SKM-1 (cell line): ENCODE results near the gene DCDC1.

ENCODE experiments used
- DNase-seq: peaks from one replicate; lab custom pipeline; 2025; ENCODE audit not compliant: unreplicated experiment; lab: John Stamatoyannopoulos, UW

DCDC1 gene

DNA sequence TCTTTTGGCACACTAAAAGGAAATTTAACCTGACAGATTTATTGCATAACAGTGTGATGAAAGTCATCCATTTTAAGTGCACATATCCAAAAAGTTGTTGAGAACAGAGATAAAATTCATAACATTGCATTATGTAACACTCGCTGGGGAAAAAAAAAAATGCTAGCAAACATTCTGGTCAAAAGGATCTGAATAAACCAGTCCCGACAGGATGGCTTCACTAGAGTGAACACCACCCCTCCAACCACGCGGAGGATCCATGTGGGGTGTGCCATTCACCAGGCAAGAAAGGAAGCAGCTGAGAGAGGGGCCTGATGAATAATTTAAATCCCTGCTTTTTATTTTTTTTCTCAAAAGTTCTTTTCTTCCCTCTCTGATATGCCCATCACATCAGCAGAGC, 258.7 kb downstream of the DCDC1 start:
- no peak for DNase-seq

- no peak for DNase-seq
Observed at GRCh38 chr11:31109446-31109845, 260.1 kb downstream of the DCDC1 start.

DNA sequence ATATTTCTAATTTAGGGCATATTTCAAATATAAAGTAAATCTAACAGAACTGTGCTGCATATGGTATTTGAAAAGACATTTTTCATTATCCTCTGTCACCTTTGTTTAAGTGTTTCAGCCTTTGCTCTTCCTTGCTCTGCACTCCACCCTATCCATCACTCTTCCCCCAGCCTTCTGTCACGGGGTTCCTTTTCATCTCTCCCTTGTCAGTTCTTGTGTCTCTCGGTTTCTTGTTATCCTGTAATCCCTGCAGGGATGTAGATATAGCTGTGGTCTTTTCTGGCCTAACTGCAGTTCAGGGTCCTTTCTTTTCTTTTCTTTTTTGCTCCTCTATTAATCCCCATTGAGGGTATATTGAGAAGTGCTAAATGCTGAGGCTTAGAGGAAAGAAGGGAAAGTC, 261.9 kb downstream of the DCDC1 start:
- DNase-seq, result no peak

DNA sequence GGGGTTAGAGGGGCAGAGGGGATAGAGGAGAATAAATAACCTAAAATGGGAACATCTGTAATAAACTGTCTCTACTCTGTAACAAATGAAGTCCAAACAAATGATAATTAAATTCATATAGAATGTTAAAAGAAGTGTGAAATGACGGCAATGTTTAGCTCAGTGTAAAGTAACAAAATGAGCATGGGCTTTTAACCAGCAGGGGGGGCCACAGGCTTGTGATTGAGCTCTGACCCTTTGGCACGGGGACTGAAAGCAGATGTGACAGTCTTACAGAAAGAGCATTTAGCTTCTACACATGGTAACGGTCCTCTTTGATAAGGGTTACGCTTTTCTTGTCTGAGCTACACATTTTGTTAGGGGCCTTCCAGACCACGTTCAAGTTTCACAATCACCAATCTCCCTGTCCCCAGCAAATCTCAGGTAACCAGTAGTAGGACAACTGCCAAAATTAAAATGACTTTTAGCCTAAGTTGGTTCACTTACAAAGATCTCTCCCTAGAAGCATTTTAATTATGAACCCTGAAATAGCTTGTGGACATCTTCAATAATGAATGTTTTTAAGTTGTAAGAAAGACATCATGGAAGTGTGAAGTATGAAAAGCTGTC, 262.5 kb downstream of the DCDC1 start:
- peak; percentile 10 for DNase-seq

DNA sequence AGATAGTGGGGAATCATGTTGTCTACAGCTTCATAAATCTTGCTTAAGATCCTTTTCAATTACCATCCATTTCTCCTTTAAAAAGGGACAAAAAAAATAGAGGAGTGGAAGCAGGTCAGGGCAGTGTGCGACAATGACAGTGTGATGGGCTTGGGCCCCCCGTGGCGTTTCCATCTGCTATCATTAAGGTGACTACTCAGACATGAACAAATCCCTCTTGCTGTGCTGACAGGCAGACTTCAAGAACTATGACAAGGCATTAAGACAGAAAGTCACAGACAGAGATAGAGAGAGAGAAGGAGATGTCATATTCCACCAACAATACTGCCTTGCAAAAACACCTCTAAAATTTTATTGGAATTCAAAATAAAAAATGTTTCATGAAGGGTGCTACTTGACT, 263.2 kb downstream of the DCDC1 start:
- DNase-seq, result no peak

- DNase-seq, result no peak
Observed at GRCh38 chr11:31102875-31103274, 266.7 kb downstream of the DCDC1 start.

DNA sequence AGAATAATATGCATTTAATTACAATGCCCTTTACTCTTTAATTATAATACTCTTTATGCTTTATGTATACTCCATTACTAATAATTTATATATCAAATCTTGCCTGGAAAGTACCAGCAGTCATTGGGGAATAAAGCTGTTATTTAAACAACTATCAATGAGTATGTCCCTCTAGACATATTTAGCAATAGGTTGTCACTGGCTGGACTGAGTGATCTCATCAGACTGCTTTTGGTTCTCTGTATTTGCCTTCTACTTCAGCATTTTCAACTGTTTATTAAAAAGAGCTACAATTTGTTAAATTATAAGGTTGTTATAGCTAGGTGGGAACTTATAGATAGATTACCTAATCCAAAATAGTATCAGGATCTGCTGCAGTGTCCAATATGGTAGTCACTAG, 267.2 kb downstream of the DCDC1 start:
- no peak for DNase-seq

GRCh38 chr11:31096191-31096805, 273.2 kb downstream of the DCDC1 start:
- DNase-seq, result no peak

GRCh38 chr11:31092638-31093037, 276.9 kb downstream of the DCDC1 start:
- no peak for DNase-seq

DNA sequence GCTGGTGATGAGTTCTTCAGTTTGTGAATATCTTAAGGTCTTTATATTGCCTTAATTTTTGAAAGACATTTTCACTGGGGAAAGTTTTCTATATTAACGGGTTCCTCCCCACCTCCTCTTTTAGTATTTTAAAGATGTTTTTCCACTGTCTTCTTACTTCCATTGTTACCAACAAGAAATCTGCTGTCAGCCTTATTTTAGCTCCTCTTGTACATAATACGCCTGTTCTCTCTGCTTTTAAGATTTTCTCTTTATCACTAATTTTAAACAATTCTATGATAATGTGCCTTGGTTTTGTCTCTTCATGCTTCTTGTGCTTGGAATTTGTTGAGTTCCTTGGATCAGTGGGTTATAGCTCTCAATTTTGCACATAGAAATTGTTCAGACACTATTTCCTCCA, 280.4 kb downstream of the DCDC1 start:
- DNase-seq, result no peak

DNA sequence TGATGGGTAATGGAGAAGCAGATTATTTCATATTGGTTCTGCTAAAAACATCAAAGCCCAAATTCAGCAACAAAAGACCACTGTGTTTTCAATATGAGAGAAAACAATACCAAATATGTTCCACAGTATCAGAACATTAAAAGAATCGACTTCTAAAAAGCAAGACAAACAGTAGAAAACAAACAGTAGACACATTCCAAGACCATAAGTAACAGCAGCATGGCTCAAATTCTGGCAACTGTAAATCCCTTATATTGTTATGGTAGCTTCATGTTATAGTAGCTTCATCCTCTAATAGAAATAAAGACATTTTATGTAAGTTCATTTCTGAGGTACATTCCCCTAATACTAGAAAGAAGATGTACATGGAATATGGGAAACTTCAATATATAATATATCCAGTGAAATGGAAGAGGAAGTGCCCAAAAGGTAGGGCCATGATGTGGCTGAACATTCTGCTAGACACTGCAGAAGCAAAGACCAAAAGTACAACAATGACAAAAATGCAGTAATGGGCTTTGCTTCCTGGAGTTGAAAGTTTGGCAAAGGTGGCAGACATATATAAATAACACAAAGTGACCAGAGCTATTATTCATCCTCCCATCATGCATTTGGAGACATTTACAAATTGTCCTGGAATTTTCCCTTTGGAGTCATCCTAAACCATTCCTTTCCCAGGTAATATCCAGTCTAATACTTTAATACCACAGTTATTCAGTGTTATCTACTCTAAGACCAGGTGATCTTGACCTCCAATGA, 299.9 kb downstream of the DCDC1 start:
- no peak for DNase-seq

- no peak for DNase-seq
Observed at GRCh38 chr11:31060880-31061279, 308.7 kb downstream of the DCDC1 start.

DNA sequence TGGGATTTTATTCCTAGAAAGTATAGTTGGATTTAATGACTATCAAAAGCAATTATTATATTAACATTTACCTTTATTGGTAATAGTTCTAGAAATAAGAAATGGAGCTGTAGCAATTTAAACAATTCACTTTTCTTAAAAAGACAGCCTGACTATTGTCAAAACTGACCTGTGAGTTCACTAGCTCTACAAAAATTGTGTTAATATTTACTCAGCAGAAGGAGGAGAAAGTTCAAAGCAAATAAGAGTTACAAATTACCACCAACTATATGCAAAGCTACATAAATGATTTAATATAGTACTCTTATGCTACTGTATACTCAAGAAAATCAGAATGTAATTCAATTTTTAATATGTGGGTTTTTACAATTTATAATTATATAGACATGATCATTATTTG, 310.0 kb downstream of the DCDC1 start:
- no peak for DNase-seq

GRCh38 chr11:31050061-31050765, 319.3 kb downstream of the DCDC1 start:
- DNase-seq, result no peak

DNA sequence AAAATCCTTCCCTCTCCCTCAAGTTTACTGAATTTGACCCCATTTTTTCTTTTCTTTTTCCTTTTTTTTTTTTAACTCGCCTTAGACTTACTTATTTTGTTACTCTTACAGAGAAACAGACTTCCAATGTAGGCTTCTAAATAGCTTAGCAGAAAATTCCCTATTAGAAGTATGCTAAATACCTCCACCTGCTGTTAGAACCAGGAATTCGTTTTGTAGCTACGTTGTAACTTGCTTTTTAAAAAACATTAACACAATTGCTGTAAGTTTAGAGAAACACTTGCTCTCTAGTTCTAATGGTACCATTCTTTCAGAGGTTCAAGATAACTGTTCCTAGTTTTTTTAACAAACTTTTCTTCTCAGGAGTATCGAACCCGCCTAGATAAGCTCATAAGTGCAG, 324.2 kb downstream of the DCDC1 start:
- DNase-seq, result peak; percentile 4

DNA sequence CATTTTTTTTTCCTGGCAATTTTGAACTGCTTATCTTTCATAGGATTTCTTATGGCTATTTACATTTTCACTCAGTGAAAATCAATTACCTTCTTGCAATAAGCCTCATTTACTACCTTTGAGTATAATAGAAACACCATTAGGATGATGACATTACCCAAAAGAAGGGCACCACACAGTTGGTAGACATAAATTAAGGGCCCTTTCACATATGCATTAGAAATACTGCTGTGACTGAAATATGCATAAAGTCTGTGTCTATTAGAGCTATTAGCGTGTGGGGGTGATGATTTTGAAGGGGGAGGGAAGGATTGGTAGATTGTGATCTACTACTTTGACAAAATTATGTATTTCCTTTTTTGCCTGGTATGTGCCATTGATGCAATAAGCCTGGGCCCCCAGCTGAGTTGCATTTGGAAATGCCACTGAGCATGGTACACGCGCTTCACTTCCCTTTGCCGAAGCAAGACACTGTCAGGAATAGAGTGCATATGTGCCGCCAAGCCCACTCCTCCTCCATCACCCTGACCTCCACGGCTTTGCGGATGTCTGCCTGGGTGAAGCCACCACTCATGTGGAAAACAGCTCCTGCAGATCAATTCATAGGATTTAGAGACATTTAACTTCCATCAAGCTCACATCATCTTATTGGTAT, 339.3 kb downstream of the DCDC1 start:
- DNase-seq, result no peak

GRCh38 chr11:31026315-31026714, 343.2 kb downstream of the DCDC1 start:
- no peak for DNase-seq

GRCh38 chr11:31022080-31022479, 347.5 kb downstream of the DCDC1 start:
- no peak for DNase-seq

- DNase-seq, result no peak
Observed at GRCh38 chr11:31019786-31020185, 349.8 kb downstream of the DCDC1 start.

- no peak for DNase-seq
Observed at GRCh38 chr11:31005202-31005601, 364.3 kb downstream of the DCDC1 start.

- no peak for DNase-seq
Observed at GRCh38 chr11:31001427-31001826, 368.1 kb downstream of the DCDC1 start.
